IPS-20b (cell line): Measurements from ENCODE around the gene ADISSP.

Experiments
- H3K27ac ChIP-seq: one replicate; pipeline ENCODE4 v1.5.1; 2013; ENCODE audit warnings: low read length
- H3K27me3 ChIP-seq: 2 replicates; pipeline ENCODE4 v1.6.1; 2013; ENCODE audit warnings: mild to moderate bottlenecking, low read length, inconsistent platforms; ENCODE audit not compliant: insufficient read depth
- H3K36me3 ChIP-seq: 2 replicates; pipeline ENCODE4 v1.6.1; 2013; ENCODE audit warnings: low read depth, mild to moderate bottlenecking, inconsistent platforms, low read length, moderate library complexity; ENCODE audit not compliant: insufficient read depth
- H3K4me1 ChIP-seq: 2 replicates; pipeline ENCODE4 v1.6.1; 2013; ENCODE audit warnings: mild to moderate bottlenecking, control low read depth, inconsistent platforms, low read length, moderate library complexity; ENCODE audit not compliant: insufficient read depth
- H3K4me3 ChIP-seq: 2 replicates; pipeline ENCODE4 v1.5.1; 2013; ENCODE audit warnings: mild to moderate bottlenecking, low read length, inconsistent platforms
- H3K9ac ChIP-seq: 2 replicates; pipeline ENCODE4 v1.6.1; 2013; ENCODE audit warnings: low read depth, mild to moderate bottlenecking, inconsistent platforms, low read length, moderate library complexity
- H3K9me3 ChIP-seq: 2 replicates; pipeline ENCODE4 v1.6.1; 2013; ENCODE audit warnings: mild to moderate bottlenecking, low read depth, low read length, inconsistent platforms; ENCODE audit not compliant: insufficient read depth

The ADISSP gene

DNA sequence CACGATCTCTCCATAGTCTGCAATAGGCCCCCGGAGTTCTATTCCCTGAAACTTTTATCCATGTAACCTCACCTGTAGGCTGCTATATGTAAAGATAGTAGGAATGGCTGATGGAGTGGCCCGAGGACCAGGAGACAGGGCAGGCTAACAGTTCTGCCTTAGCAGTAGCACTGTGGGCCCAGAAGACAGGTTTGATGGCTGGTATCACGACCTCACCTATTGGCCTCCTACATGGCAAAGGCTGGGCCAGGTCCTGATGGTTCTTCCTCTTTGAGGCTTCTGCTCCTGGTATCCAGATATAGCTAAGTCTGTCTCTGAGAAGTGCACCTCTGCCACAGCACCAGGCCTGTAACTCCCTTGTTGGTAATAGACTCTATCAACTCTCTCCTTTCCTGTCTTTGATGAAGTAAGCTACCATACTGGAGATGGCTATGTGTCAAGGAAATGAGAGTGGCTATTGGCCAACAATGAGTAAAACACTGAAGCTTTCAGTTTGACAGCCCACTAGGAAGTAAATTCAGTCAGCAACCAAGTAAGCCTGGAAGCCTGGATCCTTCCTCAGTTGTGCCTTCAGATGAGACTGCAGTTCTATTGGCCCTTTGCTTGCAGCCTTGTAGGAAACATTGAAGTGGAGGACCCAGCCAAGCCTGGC, 8.0 kb upstream of the ADISSP start:
- Histone ChIP-seq H3K4me1 (peaks cover 1% of the 10 kb centered on the region; the same call in 1 of the 2 replicates), H3K36me3 (no peaks in the 10 kb centered on the region), H3K9ac (no peak overlapping the region), H3K27ac (no peak overlapping the region), H3K9me3 (no peaks in the 10 kb centered on the region), H3K27me3 (peaks cover 54% of the 10 kb centered on the region), H3K4me3 (no peak overlapping the region)

DNA sequence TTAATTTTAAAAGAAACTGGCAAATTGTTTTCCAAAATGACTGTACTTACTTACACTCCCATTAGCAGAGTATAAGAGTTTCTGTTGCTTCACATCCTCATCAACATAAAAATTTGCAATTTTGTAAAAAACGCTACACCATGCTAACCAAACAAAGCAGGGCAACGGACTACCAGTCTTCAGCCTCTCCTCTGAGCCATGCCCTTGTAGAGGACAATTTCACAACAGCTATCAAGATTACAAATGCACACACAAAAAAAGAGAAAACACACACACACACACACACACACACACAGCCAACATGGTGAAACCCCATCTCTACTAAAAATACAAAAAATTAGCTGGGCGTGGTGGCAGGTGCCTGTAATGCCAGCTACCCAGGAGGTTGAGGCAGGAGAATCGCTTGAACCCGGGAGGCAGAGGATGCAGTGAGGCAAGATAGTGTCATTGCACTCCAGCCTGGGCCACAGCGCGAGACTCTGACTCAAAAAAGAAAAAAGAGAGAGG, 4.1 kb upstream of the ADISSP start:
- Histone ChIP-seq H3K4me3 (no peak overlapping the region), H3K4me1 (peaks cover 4% of the 10 kb centered on the region; the same call in 1 of the 2 replicates)

DNA sequence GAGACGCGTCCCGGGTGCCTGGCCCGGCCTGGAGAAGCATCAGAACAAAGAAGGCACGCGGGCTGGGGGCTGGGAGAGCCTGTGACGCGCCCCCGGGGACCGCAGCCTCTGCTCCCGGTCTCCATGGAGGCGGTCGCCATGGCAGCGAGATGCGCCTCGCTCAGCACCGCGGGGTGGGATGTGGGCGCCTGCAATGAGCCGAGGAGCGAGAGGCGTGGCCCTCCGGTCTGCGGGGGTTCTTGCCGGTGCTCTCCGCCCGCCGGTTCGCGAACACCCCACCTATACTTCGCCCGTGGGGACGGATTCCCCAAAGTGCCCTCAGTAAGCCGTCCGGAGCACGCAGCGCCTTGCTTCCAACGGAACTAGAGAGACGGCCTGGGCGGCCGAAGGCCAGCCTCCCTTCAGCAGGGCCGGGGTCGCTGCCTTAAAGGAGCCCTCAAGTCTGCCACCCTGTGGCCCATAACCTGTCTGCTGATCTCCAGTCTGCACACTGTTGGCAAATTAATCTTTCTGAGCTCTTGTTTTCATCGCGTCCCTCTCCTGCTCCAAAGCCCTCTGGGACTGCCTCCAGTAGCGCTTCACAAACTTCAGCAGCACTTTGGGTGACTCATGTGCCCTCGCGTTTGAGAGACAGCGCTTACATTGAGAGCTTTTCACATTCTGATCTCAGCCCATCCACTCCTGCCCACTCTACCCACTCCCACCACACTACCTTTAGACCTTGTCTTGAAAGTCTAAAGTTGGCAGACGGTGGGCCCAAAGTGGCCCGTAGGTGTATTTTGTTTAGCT, 983 bp upstream of the ADISSP start:
- H3K27me3 ChIP-seq: no peaks in the 10 kb centered on the region; the same call in 1 of the 2 replicates
- H3K9me3 ChIP-seq: no peaks in the 10 kb centered on the region
- peak overlapping the region; percentile 94 for H3K4me3 ChIP-seq
- peaks cover 4% of the 10 kb centered on the region; the same call in 1 of the 2 replicates for H3K4me1 ChIP-seq
- peak overlapping the region; percentile 88; the same call in 1 of the 2 replicates for H3K9ac ChIP-seq
- 0 out of 2 replicates have a peak, but pooled peaks cover 4% of the 10 kb centered on the region for H3K36me3 ChIP-seq
- H3K27ac ChIP-seq: peak overlapping the region; percentile 84

More for the DNA sequence above, 4.1 kb upstream of the ADISSP start:
- Histone ChIP-seq H3K27ac (no peak overlapping the region), H3K36me3 (no peaks in the 10 kb centered on the region), H3K9me3 (no peaks in the 10 kb centered on the region), H3K27me3 (peaks cover 14% of the 10 kb centered on the region), H3K9ac (no peak overlapping the region)

DNA sequence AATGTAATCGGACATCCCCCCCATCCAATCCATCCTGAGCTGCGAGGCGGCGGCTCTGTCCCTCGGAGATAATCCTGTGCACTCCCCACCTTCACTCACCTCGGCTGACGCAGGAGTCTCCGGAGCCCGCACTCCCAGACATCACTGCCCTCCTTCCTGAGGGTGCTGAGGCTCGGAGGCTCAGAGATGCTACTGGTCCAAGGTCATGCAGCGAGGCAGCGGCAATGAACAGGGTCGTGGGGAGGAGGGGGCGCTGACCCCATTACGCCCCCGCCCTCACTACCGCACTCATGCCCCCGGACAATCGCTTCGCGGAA, 485 bp downstream of the ADISSP start:
- H3K9me3 ChIP-seq: no peaks in the 10 kb centered on the region
- peak overlapping the region; percentile 94 for H3K4me3 ChIP-seq
- peaks cover 4% of the 10 kb centered on the region; the same call in 1 of the 2 replicates for H3K4me1 ChIP-seq
- H3K27ac ChIP-seq: no peak overlapping the region
- H3K27me3 ChIP-seq: no peaks in the 10 kb centered on the region
- peaks cover 4% of the 10 kb centered on the region; the same call in 1 of the 2 replicates for H3K36me3 ChIP-seq
- peak overlapping the region; percentile 87; the same call in 1 of the 2 replicates for H3K9ac ChIP-seq

DNA sequence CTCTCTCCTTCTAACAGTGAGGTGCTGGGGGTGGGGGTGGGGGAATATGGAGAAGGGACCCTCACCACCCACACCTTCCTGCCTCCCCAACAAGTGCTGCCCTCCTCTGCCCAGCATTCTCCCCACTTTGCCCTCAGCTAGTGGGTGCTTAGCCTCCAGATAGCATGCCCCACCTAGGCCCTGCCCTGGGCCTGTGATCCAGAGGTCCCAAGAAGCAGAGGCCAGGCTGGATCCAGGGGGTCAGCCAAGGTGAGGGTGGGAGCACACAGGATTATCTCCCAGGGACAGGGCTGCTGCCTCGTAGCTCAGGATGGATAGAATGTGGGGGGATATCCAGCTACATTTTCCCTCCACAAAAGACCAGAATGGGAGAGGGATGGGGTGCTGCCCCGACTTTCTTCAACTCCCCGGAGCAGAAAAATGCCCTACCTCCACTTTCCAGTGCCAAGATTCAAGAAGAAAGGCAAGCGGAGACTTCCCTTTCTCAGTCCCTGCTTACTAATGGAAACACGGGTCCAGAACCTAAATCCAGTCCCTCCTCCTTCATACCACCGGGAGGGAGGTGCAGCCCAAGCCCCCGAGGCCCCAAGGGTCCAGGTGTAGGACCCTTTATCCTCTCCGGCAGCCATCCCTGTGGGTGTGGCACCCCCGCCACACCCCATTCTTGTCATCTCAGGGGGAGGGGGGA, 987 bp downstream of the ADISSP start:
- no peaks in the 10 kb centered on the region for H3K27me3 ChIP-seq
- no peak overlapping the region for H3K27ac ChIP-seq
- peaks cover 4% of the 10 kb centered on the region; the same call in 1 of the 2 replicates for H3K4me1 ChIP-seq

DNA sequence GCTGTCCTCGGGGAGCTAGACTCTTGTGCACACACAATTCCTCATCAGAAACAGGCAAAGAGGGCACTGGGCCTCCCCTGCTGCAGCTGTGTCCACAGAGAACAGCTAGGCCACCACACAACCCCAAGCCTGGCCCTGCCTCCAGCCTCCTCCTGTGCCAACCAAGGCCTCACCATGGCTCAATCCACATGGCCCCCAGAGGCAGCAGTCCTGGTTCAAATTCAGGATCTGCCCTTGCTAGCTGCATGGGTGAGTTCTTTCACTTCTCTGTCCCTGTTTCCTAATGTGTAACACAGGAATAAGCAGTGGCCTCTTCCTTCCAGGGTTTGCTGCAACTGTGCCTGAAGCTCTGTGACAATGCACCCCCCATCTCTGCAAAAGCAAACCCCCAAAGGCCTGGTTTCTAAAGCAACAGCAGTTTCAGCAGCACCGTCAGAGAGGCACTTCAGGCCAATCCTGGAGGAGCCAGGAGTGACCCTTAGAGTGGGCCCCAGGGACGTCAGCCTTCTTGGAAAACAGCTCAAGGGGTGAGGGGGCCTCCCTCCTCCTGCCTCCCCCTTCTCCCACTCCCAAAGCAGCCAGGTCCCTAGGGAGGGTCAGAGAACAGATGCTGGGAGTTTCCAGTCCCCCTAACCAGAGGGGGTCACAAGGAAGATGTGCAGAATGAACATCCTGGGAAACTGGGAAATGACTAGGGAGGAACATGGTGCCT, 2.2 kb downstream of the ADISSP start:
- H3K9me3 ChIP-seq: no peaks in the 10 kb centered on the region
- no peak overlapping the region for H3K4me3 ChIP-seq
- peaks cover 4% of the 10 kb centered on the region; the same call in 1 of the 2 replicates for H3K36me3 ChIP-seq
- no peaks in the 10 kb centered on the region for H3K27me3 ChIP-seq
- no peak overlapping the region for H3K9ac ChIP-seq
- no peak overlapping the region for H3K27ac ChIP-seq
- peaks cover 7% of the 10 kb centered on the region for H3K4me1 ChIP-seq

More for the DNA sequence above, 987 bp downstream of the ADISSP start:
- Histone ChIP-seq H3K36me3 (peaks cover 4% of the 10 kb centered on the region; the same call in 1 of the 2 replicates), H3K9ac (peak overlapping the region; percentile 87; the same call in 1 of the 2 replicates), H3K9me3 (no peaks in the 10 kb centered on the region), H3K4me3 (peak overlapping the region; percentile 94)

DNA sequence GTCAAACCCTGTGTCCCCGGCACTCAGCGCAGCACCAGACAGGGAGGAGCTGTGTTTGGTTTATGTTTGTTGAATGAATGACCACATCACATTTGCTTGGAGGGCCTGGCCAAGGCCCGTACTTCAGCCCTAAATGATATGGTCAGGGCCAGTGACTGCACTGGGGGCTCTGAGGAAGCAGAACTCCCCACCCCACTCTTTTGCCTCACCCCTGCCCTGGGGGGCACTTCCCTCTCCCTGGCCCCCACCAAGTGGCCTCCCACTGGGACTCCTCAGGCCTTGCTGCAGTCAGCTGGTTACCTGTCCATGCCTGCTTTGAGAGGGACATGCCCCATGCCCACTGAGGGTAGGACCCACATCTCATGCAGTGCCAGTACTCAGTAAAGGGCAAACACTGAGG, 2.9 kb downstream of the ADISSP start:
- H3K9ac ChIP-seq: no peak overlapping the region
- H3K4me3 ChIP-seq: no peak overlapping the region
- H3K4me1 ChIP-seq: peaks cover 7% of the 10 kb centered on the region
- no peak overlapping the region for H3K27ac ChIP-seq
- no peaks in the 10 kb centered on the region for H3K9me3 ChIP-seq
- H3K36me3 ChIP-seq: peaks cover 4% of the 10 kb centered on the region; the same call in 1 of the 2 replicates
- no peaks in the 10 kb centered on the region for H3K27me3 ChIP-seq

DNA sequence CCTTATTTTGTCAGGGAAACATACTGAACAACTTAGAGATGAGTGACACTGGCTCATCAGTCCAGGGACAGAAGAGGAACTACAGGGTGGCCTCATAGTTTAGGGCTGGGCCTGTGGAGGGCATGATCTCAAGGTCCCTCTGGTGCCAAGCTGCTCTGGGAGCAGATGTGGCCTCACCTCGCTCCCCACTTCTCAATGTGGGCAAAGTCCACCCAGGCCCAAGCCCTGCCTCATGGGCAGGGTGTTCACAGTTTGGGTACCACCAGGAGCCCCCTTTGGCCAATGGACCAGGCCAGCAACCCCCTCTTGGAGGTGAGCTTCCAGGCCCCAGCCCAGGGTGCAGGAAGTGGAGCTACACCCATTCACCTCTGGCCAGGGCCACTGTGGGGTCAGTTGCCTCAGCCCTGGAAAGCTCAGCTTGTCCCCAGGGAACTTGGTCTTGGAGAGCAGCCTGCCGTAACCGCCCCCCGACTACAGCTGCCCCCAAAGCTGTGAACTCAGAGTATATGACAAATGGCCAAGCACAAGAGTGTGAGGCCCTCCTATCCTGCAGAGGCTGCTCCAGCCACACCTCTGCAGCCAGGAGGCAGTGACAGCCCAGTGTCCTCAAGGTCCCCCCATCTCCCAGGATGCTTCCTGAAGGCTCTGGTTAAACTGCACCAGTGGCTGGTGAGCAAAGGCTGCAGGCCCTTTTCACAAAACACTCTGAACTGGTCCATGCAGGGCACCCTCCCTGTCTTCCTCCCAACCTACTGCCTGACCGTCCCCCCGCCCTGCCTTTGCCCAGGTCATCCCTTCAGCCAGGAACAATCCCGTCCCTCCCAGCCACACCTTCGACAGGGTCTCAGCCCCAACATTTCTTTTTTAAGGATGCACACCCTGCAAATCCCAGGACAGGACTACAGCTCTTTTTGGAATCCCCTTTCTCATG, 3.6 kb downstream of the ADISSP start:
- H3K4me1 ChIP-seq: peaks cover 7% of the 10 kb centered on the region
- peaks cover 4% of the 10 kb centered on the region; the same call in 1 of the 2 replicates for H3K36me3 ChIP-seq
- H3K9me3 ChIP-seq: no peaks in the 10 kb centered on the region
- H3K4me3 ChIP-seq: no peak overlapping the region
- no peak overlapping the region for H3K9ac ChIP-seq
- no peaks in the 10 kb centered on the region for H3K27me3 ChIP-seq
- H3K27ac ChIP-seq: no peak overlapping the region

DNA sequence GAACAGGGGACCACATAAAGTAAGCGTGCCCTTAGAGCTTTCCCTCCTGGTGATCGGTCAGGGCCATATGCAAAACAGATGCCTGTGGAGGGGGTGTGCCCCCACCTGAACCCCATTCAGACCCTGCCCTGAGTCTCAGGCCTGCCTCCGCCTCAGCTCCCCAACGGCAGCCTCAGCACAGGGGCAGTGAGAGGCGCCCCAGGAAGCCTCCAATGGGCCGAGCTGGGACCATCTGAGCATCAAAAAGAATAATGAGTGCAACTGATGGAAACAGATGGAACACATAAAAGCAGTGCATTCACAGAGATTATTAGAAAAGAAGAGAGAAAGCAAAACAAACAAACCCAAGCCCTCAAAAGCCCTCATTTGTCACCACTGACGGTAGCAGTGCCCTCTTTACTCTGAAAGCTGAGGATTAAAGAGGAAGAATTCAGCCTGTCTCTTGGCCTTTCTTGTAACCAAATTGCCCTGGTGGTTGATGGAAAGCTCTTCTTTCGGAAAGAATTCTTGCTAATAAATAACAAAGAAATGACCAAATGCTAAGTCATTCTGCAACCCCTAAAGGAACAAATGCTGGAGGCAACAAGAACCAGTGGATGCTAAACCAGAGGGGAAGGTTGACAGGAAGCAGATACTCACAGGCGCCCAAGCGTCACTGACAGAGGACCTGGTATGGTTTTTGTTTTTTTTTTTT, 6.8 kb downstream of the ADISSP start:
- Histone ChIP-seq H3K27ac (no peak overlapping the region), H3K9me3 (no peaks in the 10 kb centered on the region), H3K4me3 (no peak overlapping the region), H3K27me3 (no peaks in the 10 kb centered on the region), H3K36me3 (peaks cover 25% of the 10 kb centered on the region), H3K9ac (no peak overlapping the region), H3K4me1 (peaks cover 3% of the 10 kb centered on the region; the same call in 1 of the 2 replicates)

DNA sequence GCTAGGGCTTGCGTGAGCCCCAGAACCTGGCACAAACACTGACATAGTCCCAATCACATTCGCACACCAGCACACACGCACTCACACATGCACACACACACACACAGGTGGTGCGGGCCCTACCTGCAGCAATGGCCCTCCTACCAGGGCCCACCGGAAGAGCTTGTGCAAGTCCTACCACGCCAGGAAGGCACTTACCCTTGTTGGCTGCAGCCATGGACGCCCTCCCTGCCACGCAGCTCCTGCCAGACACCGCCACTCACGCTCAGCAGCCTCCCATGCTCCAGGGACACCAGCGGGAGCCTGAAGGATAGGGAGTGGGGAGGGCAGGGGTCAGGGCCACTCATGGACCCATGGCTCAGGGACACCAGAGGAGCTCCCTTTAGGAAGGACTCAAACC, 7.7 kb downstream of the ADISSP start:
- Histone ChIP-seq H3K27ac (no peak overlapping the region), H3K9ac (no peak overlapping the region), H3K36me3 (peaks cover 32% of the 10 kb centered on the region)

More for the DNA sequence above, 7.7 kb downstream of the ADISSP start:
- Histone ChIP-seq H3K27me3 (no peaks in the 10 kb centered on the region), H3K4me1 (peaks cover 3% of the 10 kb centered on the region; the same call in 1 of the 2 replicates), H3K4me3 (no peak overlapping the region), H3K9me3 (no peaks in the 10 kb centered on the region)
